Parathyroid adenoma (tissue), 2 donors: Measurements from ENCODE around the gene LARGE1.

Source experiments
- H2AFZ ChIP-seq: fragments of 300-600 bp; sonication (generic); one replicate; pipeline ENCODE4 v1.7.0; 2017; ENCODE audit warnings: antibody characterized with exemption, mild to moderate bottlenecking
- H3K27ac ChIP-seq: fragments of 300-600 bp; sonication (generic); one replicate; pipeline ENCODE4 v1.7.0; 2017
- H3K27me3 ChIP-seq: fragments of 300-600 bp; sonication (generic); one replicate; pipeline ENCODE4 v1.7.0; 2017; ENCODE audit warnings: low read length; ENCODE audit not compliant: control insufficient read depth, insufficient read depth
- H3K36me3 ChIP-seq: fragments of 300-600 bp; sonication (generic); one replicate; pipeline ENCODE4 v1.7.0; 2017; ENCODE audit warnings: low read length; ENCODE audit not compliant: control insufficient read depth, insufficient read depth
- H3K4me1 ChIP-seq: fragments of 300-600 bp; sonication (generic); one replicate; pipeline ENCODE4 v1.7.0; 2017; ENCODE audit warnings: control low read depth
- H3K4me2 ChIP-seq: fragments of 300-600 bp; sonication (generic); one replicate; pipeline ENCODE4 v1.7.0; 2017; ENCODE audit warnings: low read length
- H3K4me3 ChIP-seq: fragments of 300-600 bp; sonication (generic); one replicate; pipeline ENCODE4 v1.7.0; 2017; ENCODE audit warnings: low read depth, low read length
- H3K79me2 ChIP-seq: fragments of 300-600 bp; sonication (generic); one replicate; pipeline ENCODE4 v1.7.0; 2017; ENCODE audit warnings: control low read depth
- H3K9ac ChIP-seq: fragments of 300-600 bp; sonication (generic); one replicate; pipeline ENCODE4 v1.7.0; 2017; ENCODE audit warnings: mild to moderate bottlenecking
- H3K9me3 ChIP-seq: fragments of 300-600 bp; sonication (generic); one replicate; pipeline ENCODE4 v1.7.0; 2017; ENCODE audit warnings: low read length; ENCODE audit not compliant: control insufficient read depth
- TF ChIP-seq, protein P1 (sequence below): fragments of 300-600 bp; sonication (generic); IDR thresholded peaks from one replicate; pipeline ENCODE4 v1.7.0; 2017; ENCODE audit warnings: antibody characterized with exemption, mild to moderate bottlenecking
- donor health status: primary hyperparathyroidism.

The LARGE1 gene

DNA sequence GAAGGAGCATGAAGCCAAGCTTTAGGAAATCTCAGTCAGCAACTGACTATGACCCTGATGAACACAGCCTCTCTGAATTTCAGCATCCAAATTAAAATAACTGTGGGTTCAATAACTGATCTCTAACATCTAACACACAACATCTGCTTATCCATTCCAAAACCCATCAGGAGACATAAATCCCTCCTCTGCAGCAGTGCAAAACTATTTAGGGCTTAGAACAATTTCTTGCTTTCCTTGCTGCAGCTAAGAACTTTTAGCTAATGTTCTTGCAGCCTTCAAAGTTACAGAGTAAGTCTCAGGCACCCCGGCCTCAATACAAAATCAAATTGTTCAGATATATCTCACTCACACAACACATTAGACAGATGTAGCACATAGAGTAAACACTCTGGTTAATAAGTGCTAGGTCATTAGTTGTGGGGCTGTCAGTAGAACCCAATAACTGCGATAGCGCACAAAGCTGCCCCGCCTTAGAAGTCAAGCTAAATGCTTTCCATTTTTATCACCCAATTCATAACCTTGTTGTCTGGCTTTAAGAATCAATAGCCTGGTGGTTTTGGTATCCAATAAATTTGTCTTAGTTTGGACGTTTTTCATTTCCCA lies 139.6 kb downstream of the LARGE1 start:
- H3K79me2 ChIP-seq: no peaks in the 10 kb centered on the region
- H3K27me3 ChIP-seq: no peaks in the 10 kb centered on the region
- H3K4me1 ChIP-seq: no peaks in the 10 kb centered on the region
- no peak overlapping the region for H3K4me3 ChIP-seq
- H3K9ac ChIP-seq: no peak overlapping the region
- H2AFZ ChIP-seq: no peak overlapping the region
- no peaks in the 10 kb centered on the region for H3K9me3 ChIP-seq
- TF ChIP-seq, protein P1, sequence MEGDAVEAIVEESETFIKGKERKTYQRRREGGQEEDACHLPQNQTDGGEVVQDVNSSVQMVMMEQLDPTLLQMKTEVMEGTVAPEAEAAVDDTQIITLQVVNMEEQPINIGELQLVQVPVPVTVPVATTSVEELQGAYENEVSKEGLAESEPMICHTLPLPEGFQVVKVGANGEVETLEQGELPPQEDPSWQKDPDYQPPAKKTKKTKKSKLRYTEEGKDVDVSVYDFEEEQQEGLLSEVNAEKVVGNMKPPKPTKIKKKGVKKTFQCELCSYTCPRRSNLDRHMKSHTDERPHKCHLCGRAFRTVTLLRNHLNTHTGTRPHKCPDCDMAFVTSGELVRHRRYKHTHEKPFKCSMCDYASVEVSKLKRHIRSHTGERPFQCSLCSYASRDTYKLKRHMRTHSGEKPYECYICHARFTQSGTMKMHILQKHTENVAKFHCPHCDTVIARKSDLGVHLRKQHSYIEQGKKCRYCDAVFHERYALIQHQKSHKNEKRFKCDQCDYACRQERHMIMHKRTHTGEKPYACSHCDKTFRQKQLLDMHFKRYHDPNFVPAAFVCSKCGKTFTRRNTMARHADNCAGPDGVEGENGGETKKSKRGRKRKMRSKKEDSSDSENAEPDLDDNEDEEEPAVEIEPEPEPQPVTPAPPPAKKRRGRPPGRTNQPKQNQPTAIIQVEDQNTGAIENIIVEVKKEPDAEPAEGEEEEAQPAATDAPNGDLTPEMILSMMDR: no peak
- H3K36me3 ChIP-seq: no peaks in the 10 kb centered on the region
- H3K4me2 ChIP-seq: no peak overlapping the region
- no peak overlapping the region for H3K27ac ChIP-seq

DNA sequence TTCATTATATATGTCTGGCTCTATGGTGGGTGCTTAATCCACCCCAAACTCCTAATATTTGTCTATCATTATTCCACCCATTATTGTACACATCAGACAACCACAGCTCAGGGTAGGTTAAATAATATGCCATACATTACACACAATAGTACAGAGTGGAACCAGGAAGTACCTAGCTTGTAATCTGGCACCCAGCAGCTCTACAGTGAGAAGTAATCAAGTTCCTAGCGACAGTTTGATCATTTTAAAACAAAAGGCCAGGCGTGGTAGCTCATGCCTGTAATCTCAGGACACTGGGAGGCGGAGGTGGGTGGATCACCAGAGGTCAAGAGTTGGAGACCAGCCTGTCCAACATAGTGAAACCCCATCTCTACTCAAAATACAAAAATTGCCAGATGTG lies 141.0 kb downstream of the LARGE1 start:
- H3K27ac ChIP-seq: no peak overlapping the region
- no peaks in the 10 kb centered on the region for H3K36me3 ChIP-seq
- H3K27me3 ChIP-seq: no peaks in the 10 kb centered on the region
- H3K9me3 ChIP-seq: no peaks in the 10 kb centered on the region
- no peak overlapping the region for H3K9ac ChIP-seq
- no peak overlapping the region for H3K4me3 ChIP-seq
- H3K4me2 ChIP-seq: no peak overlapping the region
- TF ChIP-seq, protein P1: no peak
- H3K79me2 ChIP-seq: no peaks in the 10 kb centered on the region
- H2AFZ ChIP-seq: no peak overlapping the region
- H3K4me1 ChIP-seq: no peaks in the 10 kb centered on the region

- Histone ChIP-seq H3K27ac (no peak overlapping the region), H3K4me1 (no peaks in the 10 kb centered on the region), H3K79me2 (no peaks in the 10 kb centered on the region), H2AFZ (no peak overlapping the region), H3K4me2 (no peak overlapping the region), H3K27me3 (no peaks in the 10 kb centered on the region), H3K9ac (no peak overlapping the region), H3K36me3 (no peaks in the 10 kb centered on the region), H3K4me3 (no peak overlapping the region), H3K9me3 (no peaks in the 10 kb centered on the region)
- TF ChIP-seq, protein P1: no peak
Measured at GRCh38 chr22:33776491-33776890, 143.8 kb downstream of the LARGE1 start.

DNA sequence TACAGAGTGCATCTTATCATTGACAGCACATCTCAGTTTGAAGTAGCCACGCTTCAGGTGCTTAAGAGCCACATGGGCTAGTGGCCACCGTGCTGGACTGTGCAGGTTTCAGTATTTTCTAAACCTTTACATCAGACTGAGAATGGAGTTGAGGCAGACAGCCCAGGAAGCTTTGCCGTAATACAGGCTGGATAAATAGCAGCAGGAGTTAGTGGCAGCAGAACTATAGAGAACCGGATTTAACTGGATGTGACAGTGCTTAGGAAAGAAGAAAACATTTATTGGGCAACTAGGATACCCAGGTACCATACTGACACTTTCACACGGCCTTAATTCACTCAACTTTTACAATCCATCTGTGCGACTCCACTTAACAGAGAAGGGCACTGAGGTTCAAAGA lies 145.5 kb downstream of the LARGE1 start:
- TF ChIP-seq, protein P1: no peak
- Histone ChIP-seq H3K9ac (no peak overlapping the region), H2AFZ (no peak overlapping the region), H3K4me3 (no peak overlapping the region), H3K36me3 (no peaks in the 10 kb centered on the region), H3K27ac (no peak overlapping the region), H3K27me3 (no peaks in the 10 kb centered on the region), H3K79me2 (no peaks in the 10 kb centered on the region), H3K4me2 (no peak overlapping the region), H3K4me1 (no peaks in the 10 kb centered on the region), H3K9me3 (no peaks in the 10 kb centered on the region)

GRCh38 chr22:33772745-33773144 lies 147.5 kb downstream of the LARGE1 start:
- Histone ChIP-seq H3K27me3 (no peaks in the 10 kb centered on the region), H3K4me2 (no peak overlapping the region), H3K9me3 (no peaks in the 10 kb centered on the region), H3K79me2 (no peaks in the 10 kb centered on the region), H3K36me3 (no peaks in the 10 kb centered on the region), H3K4me1 (no peaks in the 10 kb centered on the region), H2AFZ (no peak overlapping the region), H3K27ac (no peak overlapping the region), H3K9ac (no peak overlapping the region), H3K4me3 (no peak overlapping the region)
- TF ChIP-seq, protein P1: no peak
